HFF-Myc (cell line): ENCODE results near the gene CPXM2.

Experiments
- DNase-seq: peaks from one replicate; pipeline ENCODE4 v3.0.0-alpha.2; 2011; ENCODE audit warnings: low read depth; ENCODE audit errors: extremely low read depth
- H3K4me3 ChIP-seq: replicated peaks from 2 replicates; pipeline ENCODE4 v1.5.1; 2011; ENCODE audit warnings: low read depth, mild to moderate bottlenecking, control low read depth, low read length
- TF ChIP-seq, protein P1 (sequence below): IDR thresholded peaks from 2 replicates; pipeline ENCODE4 v1.5.1; 2012; ENCODE audit warnings: mild to moderate bottlenecking, low read depth, low read length, control low read depth; ENCODE audit errors: missing control alignments

CPXM2 gene

DNA sequence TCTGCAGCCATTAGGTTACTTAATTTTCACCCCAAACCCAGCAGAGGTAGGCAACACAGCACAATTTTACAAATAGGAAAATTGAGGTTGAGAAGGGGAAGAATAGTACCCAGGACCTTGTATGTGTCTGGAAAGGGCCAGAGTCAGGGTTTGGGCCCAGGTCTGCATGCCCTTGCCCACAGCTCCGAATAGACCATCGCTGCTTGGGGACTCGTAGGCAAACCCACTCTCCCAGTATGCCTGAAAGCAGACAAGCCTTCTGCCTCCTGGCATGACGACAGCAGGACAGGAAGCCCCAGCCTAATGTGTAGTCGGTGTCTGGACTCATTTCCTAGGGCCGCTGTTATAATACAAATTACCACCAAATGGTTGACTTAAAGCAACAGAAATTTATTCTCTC is 133.8 kb downstream of the CPXM2 start:
- TF ChIP-seq, protein P1, sequence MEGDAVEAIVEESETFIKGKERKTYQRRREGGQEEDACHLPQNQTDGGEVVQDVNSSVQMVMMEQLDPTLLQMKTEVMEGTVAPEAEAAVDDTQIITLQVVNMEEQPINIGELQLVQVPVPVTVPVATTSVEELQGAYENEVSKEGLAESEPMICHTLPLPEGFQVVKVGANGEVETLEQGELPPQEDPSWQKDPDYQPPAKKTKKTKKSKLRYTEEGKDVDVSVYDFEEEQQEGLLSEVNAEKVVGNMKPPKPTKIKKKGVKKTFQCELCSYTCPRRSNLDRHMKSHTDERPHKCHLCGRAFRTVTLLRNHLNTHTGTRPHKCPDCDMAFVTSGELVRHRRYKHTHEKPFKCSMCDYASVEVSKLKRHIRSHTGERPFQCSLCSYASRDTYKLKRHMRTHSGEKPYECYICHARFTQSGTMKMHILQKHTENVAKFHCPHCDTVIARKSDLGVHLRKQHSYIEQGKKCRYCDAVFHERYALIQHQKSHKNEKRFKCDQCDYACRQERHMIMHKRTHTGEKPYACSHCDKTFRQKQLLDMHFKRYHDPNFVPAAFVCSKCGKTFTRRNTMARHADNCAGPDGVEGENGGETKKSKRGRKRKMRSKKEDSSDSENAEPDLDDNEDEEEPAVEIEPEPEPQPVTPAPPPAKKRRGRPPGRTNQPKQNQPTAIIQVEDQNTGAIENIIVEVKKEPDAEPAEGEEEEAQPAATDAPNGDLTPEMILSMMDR = no peak
- no peak overlapping the region for H3K4me3 ChIP-seq
- DNase-seq = no peak

DNA sequence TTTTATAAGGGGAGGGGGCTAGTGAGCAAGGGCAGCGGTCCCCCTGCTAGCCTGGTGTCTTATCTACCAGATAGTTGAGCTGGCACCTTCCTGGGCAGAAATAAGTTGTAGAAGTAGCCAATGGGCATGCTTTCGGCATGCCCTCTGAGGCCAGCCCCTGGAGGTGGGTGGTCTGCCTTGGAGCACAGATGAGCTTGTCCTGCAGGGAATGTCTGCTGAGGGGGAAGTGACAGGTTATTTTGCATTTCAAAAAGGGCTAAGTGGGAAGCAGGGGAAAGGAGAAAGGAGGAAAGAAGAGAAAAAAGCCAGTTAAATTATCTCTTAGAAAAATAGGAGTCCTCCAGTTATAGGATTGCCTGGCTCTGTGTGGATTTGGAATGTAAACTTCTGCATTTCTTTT is 136.5 kb downstream of the CPXM2 start:
- H3K4me3 ChIP-seq = no peak overlapping the region
- TF ChIP-seq, protein P1 = no peak
- no peak for DNase-seq

GRCh38 chr10:123754123-123754522 is 137.5 kb downstream of the CPXM2 start:
- TF ChIP-seq, protein P1 = no peak
- no peak overlapping the region for H3K4me3 ChIP-seq

DNA sequence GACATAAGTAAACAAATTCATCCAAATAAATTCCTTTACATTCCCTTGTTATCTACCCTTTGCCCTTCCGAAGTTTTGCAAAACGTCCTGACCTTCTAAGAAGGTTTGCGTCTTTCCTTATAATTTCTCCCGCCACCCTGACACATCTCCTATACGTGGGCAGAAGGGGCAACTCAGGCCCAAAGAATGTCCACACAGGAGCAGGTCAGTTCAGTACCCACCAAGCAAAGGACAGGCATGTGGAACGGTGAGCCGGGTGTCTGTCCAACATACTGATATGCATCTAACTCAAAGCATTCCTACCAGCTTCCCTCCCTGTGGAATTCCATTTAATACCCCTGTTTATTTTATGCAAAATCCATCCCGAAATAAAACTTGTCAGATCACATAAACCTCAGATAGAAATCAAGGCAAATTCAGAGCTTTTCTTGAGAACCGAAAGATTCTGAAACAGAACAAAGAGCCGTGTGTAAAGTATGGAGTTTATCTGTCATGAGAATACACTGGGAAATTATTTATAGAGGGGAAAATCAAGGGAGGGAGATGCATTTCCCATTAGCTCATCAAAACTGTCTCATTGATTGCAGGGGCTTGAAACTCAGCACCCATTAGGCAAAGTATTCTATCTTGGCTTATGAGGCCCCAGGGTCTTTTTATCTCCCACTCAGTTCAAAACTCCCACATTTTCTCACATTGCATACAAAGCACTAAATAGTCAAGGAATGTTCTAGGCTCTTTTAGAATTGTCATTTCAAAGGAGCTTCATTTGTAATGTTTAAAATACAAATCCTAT is 140.1 kb downstream of the CPXM2 start:
- no peak for DNase-seq
- no peak overlapping the region for H3K4me3 ChIP-seq
- TF ChIP-seq, protein P1 = no peak

More at GRCh38 chr10:123754123-123754522, 137.5 kb downstream of the CPXM2 start:
- no peak for DNase-seq

- DNase-seq = no peak
- H3K4me3 ChIP-seq = no peak overlapping the region
- TF ChIP-seq, protein P1 = no peak
These were observed 140.7 kb downstream of the CPXM2 start for GRCh38 chr10:123750901-123751300.

DNA sequence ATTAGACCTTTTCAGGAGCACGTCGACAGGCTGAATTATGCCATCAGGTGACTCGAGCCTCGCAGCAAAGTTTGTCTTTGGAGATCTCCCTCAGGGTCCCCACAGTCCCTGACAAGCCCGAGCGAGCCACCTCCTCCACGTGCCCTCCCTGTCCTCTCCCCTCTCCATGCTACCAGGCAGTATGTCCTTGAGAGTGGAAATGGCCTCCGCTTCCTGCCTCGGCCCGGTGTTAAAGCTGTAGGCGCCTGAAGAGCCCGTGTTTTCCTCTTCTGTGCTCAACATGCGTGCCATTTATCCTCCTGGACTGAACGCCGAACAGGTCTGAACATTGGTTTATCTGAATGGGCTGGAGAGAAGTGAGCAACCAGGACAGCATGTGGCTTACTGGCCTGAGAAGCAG is 142.9 kb downstream of the CPXM2 start:
- no peak overlapping the region for H3K4me3 ChIP-seq
- DNase-seq = no peak
- TF ChIP-seq, protein P1 = no peak
